ENCODE data around the gene KIF3A.
A peak's percentile ranks its signal among the peaks of the same experiment; 100 is the strongest.

The KIF3A gene

GRCh38 chr5:132736853-132737833 lies at the start of gene KIF3A:
Gene KIF3A (minus strand): TSS chr5:132737546. CDS start chr5:132737419, 127 bp downstream.
- peak; percentile 19 for DNase-seq

GRCh38 chr5:132787076-132787475 lies 49.7 kb upstream of the KIF3A start:
- no peak for DNase-seq

GRCh38 chr5:132785864-132786263 lies 48.5 kb upstream of the KIF3A start:
- DNase-seq: no peak

GRCh38 chr5:132785365-132785764 lies 48.0 kb upstream of the KIF3A start:
- DNase-seq: no peak

GRCh38 chr5:132782101-132782500 lies 44.8 kb upstream of the KIF3A start:
- DNase-seq: no peak

GRCh38 chr5:132781029-132781428 lies 43.7 kb upstream of the KIF3A start:
- no peak for DNase-seq

- no peak for DNase-seq
Observed at GRCh38 chr5:132780577-132780976, 43.2 kb upstream of the KIF3A start.

GRCh38 chr5:132779961-132780360 lies 42.6 kb upstream of the KIF3A start:
- no peak for DNase-seq

GRCh38 chr5:132778856-132779255 lies 41.5 kb upstream of the KIF3A start:
- DNase-seq: no peak

GRCh38 chr5:132778129-132778528 lies 40.8 kb upstream of the KIF3A start:
- no peak for DNase-seq

- DNase-seq: no peak
Observed at GRCh38 chr5:132777209-132778069, 40.1 kb upstream of the KIF3A start, which contains the start of gene SEPTIN8. Gene SEPTIN8 (minus strand): TSS chr5:132777239. CDS start chr5:132777137, 102 bp downstream.

- DNase-seq: no peak
Observed at GRCh38 chr5:132776938-132777208, 39.5 kb upstream of the KIF3A start.

GRCh38 chr5:132776131-132776937 lies 39.0 kb upstream of the KIF3A start:
- DNase-seq: no peak

- no peak for DNase-seq
Observed at GRCh38 chr5:132775476-132775961, 38.2 kb upstream of the KIF3A start.

GRCh38 chr5:132774896-132775295 lies 37.5 kb upstream of the KIF3A start:
- DNase-seq: no peak

- DNase-seq: no peak
Observed at GRCh38 chr5:132774406-132774805, 37.1 kb upstream of the KIF3A start.

- no peak for DNase-seq
Observed at GRCh38 chr5:132773601-132774355, 36.4 kb upstream of the KIF3A start.

GRCh38 chr5:132773114-132773513 lies 35.8 kb upstream of the KIF3A start:
- DNase-seq: no peak

GRCh38 chr5:132772291-132773070 lies 35.1 kb upstream of the KIF3A start:
- DNase-seq: no peak

- no peak for DNase-seq
Observed at GRCh38 chr5:132771503-132771998, 34.2 kb upstream of the KIF3A start.
